ENCODE measurements around the gene ADGRL3.

The ADGRL3 gene

DNA sequence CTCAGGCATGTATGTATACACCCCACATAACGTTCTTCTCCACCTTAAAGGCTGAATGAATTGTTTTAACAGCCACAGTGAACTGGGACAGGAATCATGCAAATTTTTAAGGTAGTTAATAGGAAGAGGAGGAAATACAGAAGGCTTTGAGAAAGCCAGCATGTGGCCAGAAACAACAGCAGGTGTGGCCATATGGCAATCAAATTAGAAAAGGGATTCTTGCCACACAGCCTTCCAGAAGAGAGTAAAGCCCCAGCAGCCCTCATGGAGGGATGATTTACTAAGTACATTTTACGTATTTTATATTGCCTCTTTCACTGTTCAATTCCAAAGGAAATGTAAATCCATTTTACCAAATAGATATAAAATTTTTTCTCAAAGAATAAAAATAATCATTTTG lies 792.2 kb downstream of the ADGRL3 start:
- DNase-seq (ENCODE audit: low read depth in 2 of 2), result no peak

DNA sequence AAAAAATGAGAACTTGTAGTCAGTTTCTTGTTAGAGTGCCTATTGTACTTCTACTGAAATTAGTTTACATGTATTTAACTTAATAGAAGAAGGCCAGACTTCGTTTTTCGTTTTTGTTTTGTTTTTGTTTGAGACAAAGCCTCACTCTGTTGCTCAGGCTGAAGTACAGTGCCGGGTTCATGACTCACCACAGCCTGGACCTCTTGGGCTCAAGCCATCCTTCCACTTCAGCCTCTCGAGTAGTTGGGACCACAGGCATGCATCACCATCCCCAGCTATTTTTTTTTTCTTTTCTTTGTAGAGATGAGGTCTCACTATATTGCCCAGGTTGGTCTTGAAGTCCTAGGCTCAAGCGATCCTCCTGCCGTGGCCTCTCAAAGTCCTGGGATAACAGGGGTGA lies 793.9 kb downstream of the ADGRL3 start:
- no peak for DNase-seq (ENCODE audit: low read depth in 2 of 2)

DNA sequence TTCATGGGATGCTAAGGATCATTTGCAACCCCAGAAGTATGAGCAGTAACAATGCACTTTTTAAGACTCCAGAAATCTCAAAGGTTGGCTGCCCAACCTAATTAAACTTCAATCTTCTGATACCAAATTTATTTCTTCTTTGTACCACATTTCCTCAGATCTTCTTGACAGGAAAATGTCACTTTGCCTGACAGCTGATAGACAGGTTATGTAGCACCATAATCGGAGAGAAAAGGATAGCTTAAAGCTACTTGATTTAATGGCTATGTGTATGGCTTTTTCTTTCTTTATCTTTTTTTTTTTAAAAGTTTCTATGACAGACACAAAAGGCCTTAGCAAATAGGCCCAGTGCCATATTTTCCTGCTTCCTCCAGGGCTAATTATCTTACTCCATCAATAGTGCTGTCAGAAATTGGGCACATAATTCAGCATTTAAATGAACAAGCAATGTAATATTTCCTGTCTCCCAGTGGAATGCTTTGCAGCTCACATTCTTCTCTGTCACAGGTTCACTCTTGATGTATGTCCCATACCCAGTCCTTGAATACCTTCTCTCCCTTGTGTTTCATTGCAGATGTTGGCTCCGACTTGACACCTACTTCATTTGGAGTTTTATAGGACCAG lies 795.7 kb downstream of the ADGRL3 start:
- no peak for DNase-seq (ENCODE audit: low read depth in 2 of 2)

DNA sequence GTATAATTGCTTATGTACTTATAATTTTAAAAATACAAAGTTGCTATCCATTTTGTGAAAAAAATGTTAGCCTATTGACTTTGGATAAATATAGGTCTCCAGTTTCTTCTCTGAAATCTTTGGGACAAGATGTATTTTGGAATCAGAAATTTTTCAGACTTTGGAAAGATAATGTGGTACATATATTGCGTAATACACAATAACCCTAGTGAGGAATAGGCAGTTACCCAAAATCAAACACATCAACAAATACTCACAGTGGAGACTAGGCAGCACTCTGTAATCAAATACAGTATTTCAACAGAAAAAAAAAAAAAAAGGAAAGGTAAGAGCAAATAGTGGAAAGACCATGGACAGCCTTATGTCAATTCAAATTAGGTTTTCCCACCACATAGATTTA lies 796.8 kb downstream of the ADGRL3 start:
- DNase-seq (ENCODE audit: low read depth in 2 of 2), result no peak

DNA sequence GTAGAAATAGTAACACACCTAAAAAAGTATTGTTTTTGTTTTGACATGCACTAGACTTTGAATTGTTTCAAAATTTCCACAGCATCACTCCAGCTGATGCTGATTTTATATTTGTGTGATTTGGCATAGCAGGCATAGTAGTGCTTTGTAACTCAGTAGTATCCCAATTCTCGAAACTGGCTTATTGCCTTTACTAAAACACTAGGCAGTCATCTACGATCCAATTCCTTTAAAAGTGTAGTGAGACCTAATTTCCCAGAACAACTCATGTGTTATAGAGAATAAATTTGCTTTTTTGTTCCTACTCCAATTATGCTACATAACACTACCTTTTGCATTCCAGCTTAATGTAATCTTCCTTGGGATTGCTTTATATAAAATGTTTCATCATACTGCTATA lies 797.7 kb downstream of the ADGRL3 start:
- DNase-seq (ENCODE audit: low read depth in 2 of 2), result no peak

DNA sequence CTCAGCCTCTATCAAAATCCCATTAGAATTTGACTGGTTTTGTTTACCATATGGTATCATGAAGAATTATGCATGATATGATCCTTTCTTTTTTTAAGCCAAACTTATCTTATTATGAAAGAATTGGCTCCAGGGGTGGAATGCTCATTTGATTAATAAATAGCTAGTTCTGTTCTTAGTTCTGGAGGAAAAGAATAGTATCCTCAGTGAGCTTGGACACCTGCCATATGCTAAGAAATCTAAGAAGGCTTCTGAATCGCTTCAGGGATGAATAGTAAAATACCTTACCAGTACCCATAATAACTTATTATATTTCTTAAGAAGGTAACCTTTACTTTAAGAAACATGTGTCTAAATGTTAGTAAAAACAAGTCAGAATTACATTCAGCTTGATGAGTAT lies 803.6 kb downstream of the ADGRL3 start:
- DNase-seq (ENCODE audit: low read depth in 2 of 2), result no peak

DNA sequence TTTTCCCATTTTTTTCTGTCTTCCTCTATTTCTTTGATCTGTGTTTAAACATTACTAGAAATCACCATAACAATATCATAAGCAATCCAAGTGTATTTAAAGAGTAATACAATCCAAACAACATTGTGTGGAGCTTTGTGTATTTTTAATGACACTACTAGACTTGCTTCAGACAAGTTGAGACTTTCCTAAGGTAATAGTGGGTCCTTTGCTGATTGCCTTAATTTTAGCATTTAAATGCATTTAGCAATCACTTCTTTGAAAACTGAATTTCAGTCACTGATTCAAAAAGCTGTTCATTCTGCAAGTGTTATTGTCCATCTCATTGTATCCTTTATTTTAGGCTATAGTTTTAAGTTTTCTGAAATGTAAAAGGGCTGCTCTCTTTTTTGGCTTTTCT lies 804.8 kb downstream of the ADGRL3 start:
- DNase-seq (ENCODE audit: low read depth in 2 of 2), result no peak

DNA sequence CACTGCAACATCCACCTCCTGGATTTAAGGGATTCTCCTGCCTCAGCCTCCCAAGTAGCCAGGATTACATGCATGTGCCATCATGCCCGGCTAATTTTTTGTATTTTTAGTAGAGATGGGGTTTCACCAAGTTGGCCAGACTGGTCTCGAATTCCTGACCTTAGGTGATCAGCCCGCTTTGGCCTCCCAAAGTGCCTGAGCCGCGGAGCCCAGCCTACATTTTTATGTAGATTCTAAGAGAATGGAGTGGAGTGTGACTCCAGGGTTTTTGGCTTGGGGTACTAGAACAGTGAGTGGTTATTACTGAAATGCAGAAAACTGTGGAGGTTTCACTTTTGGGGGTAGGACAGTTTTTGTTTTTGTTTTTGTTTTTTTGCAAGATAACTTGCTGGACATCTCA lies 806.0 kb downstream of the ADGRL3 start:
- DNase-seq (ENCODE audit: low read depth in 2 of 2), result no peak

DNA sequence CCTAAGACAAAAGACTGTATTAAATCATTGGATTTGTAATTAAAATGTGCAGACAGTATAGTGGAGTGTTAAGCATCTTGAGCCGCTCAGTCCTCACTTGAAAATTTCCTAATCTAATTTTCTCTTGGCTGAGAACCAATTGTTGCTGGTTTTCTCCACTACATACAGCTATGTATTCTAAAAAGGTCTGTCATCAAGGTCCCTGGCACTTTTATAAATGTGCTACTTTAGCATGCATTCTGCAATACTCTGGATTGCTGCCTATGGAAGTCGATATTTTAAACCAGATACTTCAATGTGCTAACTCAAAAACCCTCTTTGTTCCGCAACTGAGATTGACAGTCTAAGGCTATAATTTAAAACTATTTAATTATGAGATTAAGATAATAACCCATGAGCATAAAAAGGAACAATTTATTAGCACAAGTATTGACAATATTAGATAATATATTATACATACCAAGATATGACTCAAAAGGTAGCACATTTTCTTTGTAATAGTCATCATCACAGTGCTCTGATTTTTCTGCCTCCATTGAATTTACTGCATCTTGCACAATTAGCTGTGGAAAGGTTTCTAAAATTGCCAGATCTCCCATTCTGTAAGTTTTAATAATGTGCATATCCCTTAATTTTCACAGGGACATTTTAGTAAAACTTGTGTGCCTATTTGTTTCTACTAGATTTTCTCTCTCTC lies 815.1 kb downstream of the ADGRL3 start:
- no peak for DNase-seq (ENCODE audit: low read depth in 2 of 2)

DNA sequence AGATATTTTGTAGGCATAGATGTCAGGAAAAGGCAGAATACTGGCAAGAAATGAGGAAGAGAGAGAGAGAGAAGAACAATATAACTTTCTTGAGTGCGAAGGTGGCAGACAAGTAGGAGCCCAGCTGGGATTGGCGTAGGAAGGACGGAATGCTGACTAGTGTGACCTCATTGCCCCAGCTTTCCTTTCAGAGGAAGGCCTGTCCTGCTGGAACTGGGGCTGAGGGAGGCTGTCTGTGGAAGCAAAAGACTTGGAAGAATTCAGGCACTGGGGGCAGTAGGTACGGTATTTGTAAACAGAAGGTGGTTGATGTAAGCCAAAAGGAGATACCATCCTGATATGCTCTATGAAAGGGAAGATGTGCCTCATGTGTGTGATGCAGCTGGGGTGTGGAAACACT lies 818.4 kb downstream of the ADGRL3 start:
- DNase-seq (ENCODE audit: low read depth in 2 of 2), result no peak

DNA sequence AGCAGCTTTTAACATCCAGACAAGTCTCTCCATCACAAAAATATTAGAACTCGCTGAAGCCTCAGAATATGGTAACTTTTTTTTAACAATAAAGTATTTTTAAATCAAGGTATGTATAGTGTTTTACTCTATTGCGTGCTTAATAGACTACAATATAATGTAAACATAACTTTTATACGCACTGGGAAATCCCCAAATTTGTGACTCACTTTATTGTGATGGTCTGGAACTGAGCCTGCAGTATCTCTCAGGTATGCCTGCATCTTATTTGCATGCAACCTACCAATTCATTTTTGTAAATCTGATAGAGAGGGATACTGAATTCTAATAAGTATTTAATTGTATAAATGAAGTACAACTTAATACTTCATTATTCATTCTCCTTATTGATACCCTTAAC lies 823.5 kb downstream of the ADGRL3 start:
- no peak for DNase-seq (ENCODE audit: low read depth in 2 of 2)

DNA sequence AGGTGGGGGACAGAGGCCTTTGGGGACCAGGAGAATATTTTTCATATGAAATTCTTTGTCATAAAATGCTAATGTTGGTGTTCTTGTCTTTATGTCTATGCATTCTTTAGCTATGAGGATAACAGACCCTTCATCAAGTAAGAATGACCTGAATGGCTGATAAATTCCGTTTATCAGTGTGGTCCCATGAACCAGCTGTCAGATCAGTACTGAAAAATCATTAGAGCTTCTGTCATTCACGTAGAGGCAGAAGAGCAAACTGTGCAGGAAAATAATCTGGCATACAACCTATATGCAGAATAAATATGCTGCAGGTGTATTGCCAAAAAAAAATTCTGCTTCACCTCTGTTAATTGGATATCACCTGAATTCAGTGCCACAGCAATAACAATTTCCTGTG lies 828.6 kb downstream of the ADGRL3 start:
- no peak for DNase-seq (ENCODE audit: low read depth in 2 of 2)

DNA sequence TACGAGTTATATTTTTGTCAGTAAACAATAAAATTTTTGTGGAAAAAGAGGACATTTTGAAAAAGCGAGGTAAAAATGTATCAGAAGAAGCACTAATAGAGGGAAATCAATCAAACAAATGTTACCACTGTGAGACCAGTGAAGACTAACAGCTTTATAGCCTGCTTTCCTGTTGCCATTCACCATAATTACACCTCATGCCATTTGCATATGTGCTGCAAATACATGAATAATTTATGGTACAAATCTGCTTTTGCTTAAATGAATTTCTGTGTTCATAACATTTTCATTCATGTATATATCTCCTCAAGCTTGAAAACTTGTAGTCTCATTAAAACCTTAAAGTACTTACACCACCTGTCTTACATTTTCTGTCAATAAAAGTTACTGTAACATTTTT lies 830.8 kb downstream of the ADGRL3 start:
- no peak for DNase-seq (ENCODE audit: low read depth in 2 of 2)

DNA sequence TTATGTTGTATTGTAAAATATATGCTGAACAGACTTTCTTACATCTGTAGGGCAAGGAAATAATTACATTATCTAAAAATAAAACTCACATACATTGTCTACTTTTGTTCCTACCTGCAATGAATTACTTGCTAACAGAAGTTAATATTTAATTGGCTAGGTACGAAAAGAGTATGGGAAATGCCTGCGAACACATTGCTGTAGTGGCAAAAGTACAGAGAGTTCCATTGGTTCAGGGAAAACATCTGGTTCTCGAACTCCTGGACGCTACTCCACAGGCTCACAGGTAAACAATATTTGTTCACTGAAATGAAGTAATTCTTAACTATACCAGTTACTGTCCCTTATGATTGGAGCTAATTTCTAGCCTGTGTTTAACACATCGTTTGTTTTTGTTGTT lies 837.4 kb downstream of the ADGRL3 start:
- DNase-seq (ENCODE audit: low read depth in 2 of 2), result no peak

DNA sequence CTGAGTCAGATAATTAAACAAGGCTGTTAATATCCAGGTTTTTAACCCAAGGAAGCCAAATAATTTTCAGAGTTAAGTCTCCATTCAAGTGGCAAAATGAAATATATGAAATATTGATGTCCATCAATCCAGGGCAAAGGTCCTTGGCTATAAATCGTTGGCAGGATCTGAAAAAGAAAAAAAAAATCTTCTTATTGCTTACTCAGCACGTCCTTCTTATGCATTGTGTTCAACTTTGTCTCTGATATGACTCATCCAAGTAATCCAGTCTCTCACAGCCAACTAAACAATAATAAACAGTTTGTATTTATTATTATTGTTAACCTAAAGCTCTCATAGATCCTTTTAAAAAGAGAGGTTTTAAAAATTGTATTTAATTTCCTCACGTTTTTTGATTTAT lies 851.2 kb downstream of the ADGRL3 start:
- DNase-seq (ENCODE audit: low read depth in 2 of 2), result no peak

DNA sequence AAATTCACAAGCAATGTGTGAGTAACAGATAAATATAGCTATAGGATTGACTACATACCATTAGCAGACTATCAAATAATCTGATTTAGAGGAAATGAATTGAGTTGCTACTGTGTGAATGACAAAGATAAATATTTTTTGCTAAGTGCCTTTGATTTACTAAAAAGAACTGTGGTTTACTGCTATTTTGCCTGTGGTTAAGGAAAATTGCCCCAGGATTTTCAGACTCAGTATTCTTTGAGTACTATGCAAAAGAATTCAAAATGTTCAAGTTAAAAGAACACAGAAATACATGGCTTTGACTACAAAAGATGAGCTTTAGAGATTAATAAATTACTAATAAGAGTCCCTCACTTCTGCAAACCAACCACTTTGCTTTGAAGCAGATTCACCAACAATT lies 853.8 kb downstream of the ADGRL3 start:
- no peak for DNase-seq (ENCODE audit: low read depth in 2 of 2)

DNA sequence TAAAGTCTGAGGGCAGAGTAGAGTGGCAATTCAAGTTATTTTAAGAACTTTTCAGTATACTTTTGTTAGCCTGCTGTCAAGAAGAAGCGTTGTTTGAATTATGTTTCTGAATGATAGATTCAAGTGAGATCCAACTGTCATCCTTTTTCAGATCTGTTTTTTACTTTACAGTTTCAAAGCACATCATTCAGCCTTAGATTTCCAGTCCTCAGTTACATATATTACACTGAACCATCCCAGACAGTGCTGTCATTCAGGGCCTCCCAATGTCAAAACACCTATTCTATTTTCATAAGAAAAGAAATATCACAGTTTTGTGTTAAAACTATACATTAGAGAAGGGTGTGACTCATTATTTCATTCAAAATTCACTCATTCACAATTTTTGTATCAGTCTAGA lies 856.9 kb downstream of the ADGRL3 start:
- no peak for DNase-seq (ENCODE audit: low read depth in 2 of 2)

DNA sequence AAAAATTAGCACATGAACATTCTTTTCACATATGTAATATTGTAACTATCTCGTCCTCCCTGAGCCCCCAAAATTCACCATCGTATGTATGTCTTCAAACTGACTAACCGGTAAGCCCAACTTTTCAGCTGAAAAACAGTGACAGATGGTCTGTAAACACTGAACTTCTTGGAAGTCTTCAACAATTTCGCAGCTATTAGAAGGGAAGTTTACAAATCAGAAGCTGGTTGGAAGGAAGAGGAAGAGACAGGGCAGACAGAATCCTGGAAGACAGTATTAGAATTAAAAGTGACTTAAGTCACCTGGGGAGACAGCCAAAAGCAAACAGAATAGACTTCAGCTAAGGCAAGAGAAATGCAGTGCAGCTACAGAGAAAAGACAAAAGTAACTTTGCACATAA lies 858.4 kb downstream of the ADGRL3 start:
- DNase-seq (ENCODE audit: low read depth in 2 of 2), result no peak

DNA sequence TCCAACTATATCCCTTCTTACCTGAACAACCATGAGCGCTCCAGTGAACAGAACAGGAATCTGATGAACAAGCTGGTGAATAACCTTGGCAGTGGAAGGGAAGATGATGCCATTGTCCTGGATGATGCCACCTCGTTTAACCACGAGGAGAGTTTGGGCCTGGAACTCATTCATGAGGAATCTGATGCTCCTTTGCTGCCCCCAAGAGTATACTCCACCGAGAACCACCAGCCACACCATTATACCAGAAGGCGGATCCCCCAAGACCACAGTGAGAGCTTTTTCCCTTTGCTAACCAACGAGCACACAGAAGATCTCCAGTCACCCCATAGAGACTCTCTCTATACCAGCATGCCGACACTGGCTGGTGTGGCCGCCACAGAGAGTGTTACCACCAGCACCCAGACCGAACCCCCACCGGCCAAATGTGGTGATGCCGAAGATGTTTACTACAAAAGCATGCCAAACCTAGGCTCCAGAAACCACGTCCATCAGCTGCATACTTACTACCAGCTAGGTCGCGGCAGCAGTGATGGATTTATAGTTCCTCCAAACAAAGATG lies 870.2 kb downstream of the ADGRL3 start:
- no peak for DNase-seq (ENCODE audit: low read depth in 2 of 2)

DNA sequence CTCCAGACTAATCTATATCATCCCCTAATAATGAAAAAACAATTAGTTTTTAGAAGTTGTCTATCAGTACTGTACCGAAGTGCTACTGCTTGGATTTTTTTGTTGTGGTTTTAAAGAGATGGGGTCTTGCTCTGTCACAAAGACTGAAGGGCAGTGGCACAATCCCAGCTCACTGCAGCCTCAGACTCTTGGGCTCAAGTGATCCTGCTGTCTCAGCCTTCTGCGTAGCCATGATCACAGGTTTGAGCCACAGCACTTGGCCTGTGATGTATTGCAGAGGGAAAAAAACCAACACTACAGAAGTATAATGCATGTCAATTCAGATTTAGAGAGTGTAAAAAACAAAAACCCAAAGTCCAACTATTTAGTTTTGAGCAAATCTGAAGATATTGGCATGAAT lies 875.0 kb downstream of the ADGRL3 start:
- no peak for DNase-seq (ENCODE audit: low read depth in 2 of 2)

DNA sequence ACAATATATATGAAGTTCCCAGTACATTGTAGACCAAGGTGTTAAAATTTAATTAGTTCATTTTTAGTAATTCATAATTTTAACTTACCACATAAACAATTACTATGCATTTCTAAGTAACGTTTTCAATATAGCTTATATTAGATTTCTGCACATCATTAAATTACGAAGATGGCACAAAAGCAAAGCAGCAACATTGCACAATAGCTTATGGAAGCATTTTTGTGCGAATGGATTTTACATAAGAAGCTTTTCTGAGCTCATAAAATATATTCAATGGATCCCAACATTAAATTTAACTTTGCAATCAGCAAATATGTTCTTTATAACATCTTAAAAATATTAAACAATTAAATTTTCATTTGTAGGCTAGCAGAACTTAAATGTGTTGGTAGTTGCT lies 875.4 kb downstream of the ADGRL3 start:
- DNase-seq (ENCODE audit: low read depth in 2 of 2), result no peak

DNA sequence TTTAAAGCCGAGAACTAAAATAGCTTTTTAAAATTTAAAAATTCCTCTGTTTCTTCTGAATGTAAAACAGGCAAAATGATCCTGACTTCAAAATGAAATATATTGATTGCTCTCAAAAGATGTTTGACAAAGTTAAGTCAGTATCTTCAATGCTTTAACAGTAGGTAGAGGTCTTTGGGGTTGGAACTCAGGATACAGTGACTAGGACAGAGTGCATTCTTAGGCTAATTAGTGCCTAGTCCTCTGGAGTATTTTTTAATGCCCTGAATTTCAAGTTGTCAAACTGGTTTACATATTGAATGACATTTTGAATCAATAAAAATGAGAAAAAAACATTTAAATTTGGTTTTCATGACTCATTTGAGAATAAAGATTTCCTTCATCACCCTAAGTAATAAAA lies 877.3 kb downstream of the ADGRL3 start:
- no peak for DNase-seq (ENCODE audit: low read depth in 2 of 2)

DNA sequence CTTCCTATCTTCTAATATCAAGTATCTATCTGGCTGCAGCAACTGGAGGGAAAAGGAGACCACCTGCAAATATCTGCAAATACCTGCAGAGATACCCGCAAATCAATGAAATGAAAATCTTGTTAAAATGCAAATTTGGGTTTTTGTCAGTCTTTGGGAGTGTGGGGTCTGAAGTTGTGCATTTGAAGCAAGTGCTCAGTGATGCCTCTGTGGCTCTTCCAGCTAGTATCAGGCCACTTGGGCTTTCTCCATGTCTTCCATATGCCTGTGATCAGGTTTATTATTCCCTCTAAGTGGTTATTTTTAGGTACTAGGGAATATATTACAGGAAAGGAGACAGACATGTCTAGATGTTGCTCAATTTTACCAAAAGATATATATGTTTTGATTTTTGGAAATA lies 880.3 kb downstream of the ADGRL3 start:
- DNase-seq (ENCODE audit: low read depth in 2 of 2), result no peak

DNA sequence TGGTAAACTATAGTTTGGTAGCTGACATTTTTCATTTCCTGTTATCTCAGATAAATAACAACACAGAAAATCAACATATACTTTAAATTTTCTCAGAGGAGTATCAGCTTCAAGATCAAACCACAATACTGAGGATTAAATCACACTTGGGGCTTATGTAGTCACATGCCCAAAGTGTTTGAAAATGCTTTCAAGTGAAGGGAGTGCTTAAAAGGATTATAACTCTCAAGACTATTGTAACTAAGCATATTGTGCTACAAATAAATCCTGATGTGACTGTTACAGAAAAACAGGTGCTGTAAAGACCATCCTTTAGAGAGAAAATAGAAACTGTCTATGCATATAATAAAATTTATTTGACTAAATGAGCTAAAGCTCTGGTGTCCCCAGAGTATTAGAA lies 887.6 kb downstream of the ADGRL3 start:
- DNase-seq (ENCODE audit: low read depth in 2 of 2), result no peak

All from stimulated activated CD8-positive, alpha-beta memory T cell treated with anti-CD3 and anti-CD28 coated beads, Interleukin-15, amount 100 ng/mL, for 4 hours (primary cell).